Measurements from ENCODE around the gene JMJD7. TPM values are rescaled to one million over a fixed set of nuclear protein-coding genes. Genes with fewer than 3 reads are reported as not detected.

JMJD7 gene
- total RNA-seq, 1 experiment from 2014 or later = 13.5 TPM

- no peaks in the 10 kb centered on the region; the same call in 1 of the 2 replicates for H4K20me1 ChIP-seq (ENCODE audit: insufficient read depth)
- no peak overlapping the region for H3K4me2 ChIP-seq (ENCODE audit: low read length)
- peaks cover 16% of the 10 kb centered on the region for H3K79me2 ChIP-seq (ENCODE audit: insufficient read depth, low read length)
- no peaks in the 10 kb centered on the region for H3K9me2 ChIP-seq (ENCODE audit: insufficient read depth)
- H3K9ac ChIP-seq (ENCODE audit: low read length) = no peak overlapping the region
- TF ChIP-seq SIN3A (IDR thresholded peaks at IDR 0.05; ENCODE audit: low read depth) (no peak), ATF3 (IDR thresholded peaks at IDR 0.05) (no peak), SRF (IDR thresholded peaks at IDR 0.05; ENCODE audit: low read depth) (no peak), SP1 (IDR thresholded peaks at IDR 0.05; ENCODE audit: low read depth) (no peak), TCF7L2 (IDR thresholded peaks at IDR 0.05; ENCODE audit: borderline replicate concordance, extremely low read depth, insufficient read depth, insufficient read length) (no peak), JUND (IDR thresholded peaks at IDR 0.05) (no peak), YY1 (IDR thresholded peaks at IDR 0.05; ENCODE audit: extremely low read depth, insufficient replicate concordance, low read depth, low read length) (no peak), CBX3 (IDR thresholded peaks at IDR 0.05; ENCODE audit: low read depth) (no peak), ZNF274 (IDR thresholded peaks at IDR 0.05; ENCODE audit: low read depth, low read length) (no peak), RAD21 (IDR thresholded peaks at IDR 0.05; ENCODE audit: low read depth) (no peak), MAX (IDR thresholded peaks at IDR 0.05) (no peak), FOSL1 (IDR thresholded peaks at IDR 0.05; ENCODE audit: low read depth) (no peak)
- no peak for DNase-seq (ENCODE audit: low read depth, low spot score)
- intact Hi-C loops (cut with micrococcal nuclease) = no loop called here
- no peaks in the 10 kb centered on the region for H3K27me3 ChIP-seq (ENCODE audit: insufficient read depth, low read length)
- CTCF ChIA-PET = interaction anchor here (3.0 kb wide), 1 partner anchor 9 kb away, joined by 15 read pairs; the partner anchor contains the start of gene MAPKBP1
- POLR2A ChIA-PET = interaction anchor here (0.6 kb wide), 1 partner anchor 24 kb away, joined by 4 read pairs; no protein-coding TSS in a partner anchor
- no peak for ATAC-seq
- H2AFZ ChIP-seq (ENCODE audit: low read depth, low read length, poor library complexity, severe bottlenecking) = no peak overlapping the region
- no TSS peak for BruUV-seq (replicated peaks)
- no peaks in the 10 kb centered on the region for H3K9me3 ChIP-seq (ENCODE audit: control insufficient read depth in 1 of 2, insufficient read depth in 1 of 2, low read depth in 1 of 2, low read length in 2 of 2)
- no peak overlapping the region for H3K27ac ChIP-seq (ENCODE audit: low read depth, low read length)
- RAD21 ChIA-PET (ENCODE audit: low non-redundant PET in 1 of 2, low total read pairs in 2 of 2, uncharacterized antibody in 2 of 2, unreplicated experiment in 2 of 2) = no interaction called here
- H3K4me3 ChIP-seq (replicated peaks in 1 of 2; ENCODE audit: low read depth in 1 of 2, low read length in 2 of 2) = no peak overlapping the region
- peaks cover 0 to 8% of the 10 kb centered on the region in 2 experiments; a peak in 1 of 4 replicates for H3K4me1 ChIP-seq (ENCODE audit: control insufficient read depth in 1 of 2, insufficient read depth in 2 of 2, low read length in 2 of 2)
- no peaks in the 10 kb centered on the region for H3K36me3 ChIP-seq (ENCODE audit: control insufficient read depth in 1 of 2, insufficient read depth in 2 of 2, low read length in 2 of 2)
Observed at GRCh38 chr15:41783296-41783695, 44.6 kb upstream of the JMJD7 start.

Data from HCT116 (cell line).